Neural progenitor cell (in vitro differentiated cells): ENCODE results near the gene GAS2L1. TPM values are rescaled to one million over a fixed set of nuclear protein-coding genes. Genes with fewer than 3 reads are reported as not detected.

Experiments used
- DNase-seq: peaks from one replicate; pipeline ENCODE4 v3.0.0-alpha.2; 2016; ENCODE audit warnings: low spot score
- H2AFZ ChIP-seq: fragments of 200-600 bp; sonication (generic); replicated peaks from 2 replicates; pipeline ENCODE4 v1.6.1; 2016; ENCODE audit warnings: antibody characterized with exemption
- H3F3A ChIP-seq: fragments of 200-600 bp; sonication (generic); 2 replicates; pipeline ENCODE4 v1.6.1; 2016; ENCODE audit warnings: antibody characterized with exemption, low read depth
- H3K27ac ChIP-seq: fragments of 200-600 bp; sonication (generic); 2 replicates; pipeline ENCODE4 v1.5.1; 2016; ENCODE audit warnings: mild to moderate bottlenecking
- H3K27me3 ChIP-seq: fragments of 200-600 bp; sonication (generic); 2 replicates; pipeline ENCODE4 v1.6.1; 2016; ENCODE audit warnings: mild to moderate bottlenecking, moderate library complexity
- H3K36me3 ChIP-seq: fragments of 200-600 bp; sonication (generic); 2 replicates; pipeline ENCODE4 v1.5.1; 2016
- H3K4me1 ChIP-seq: fragments of 200-600 bp; sonication (generic); 2 replicates; pipeline ENCODE4 v1.6.1; 2016; ENCODE audit warnings: mixed run types
- H3K4me2 ChIP-seq: fragments of 200-600 bp; sonication (generic); 2 replicates; pipeline ENCODE4 v1.6.1; 2016
- H3K4me3 ChIP-seq: fragments of 200-600 bp; sonication (generic); 2 replicates; pipeline ENCODE4 v1.5.1; 2016
- H3K79me2 ChIP-seq: fragments of 200-600 bp; sonication (generic); 2 replicates; pipeline ENCODE4 v1.6.1; 2016; ENCODE audit warnings: low read depth
- H3K9ac ChIP-seq: fragments of 200-600 bp; sonication (generic); 2 replicates; pipeline ENCODE4 v1.6.1; 2016
- H3K9me3 ChIP-seq: fragments of 200-600 bp; sonication (generic); 2 replicates; pipeline ENCODE4 v1.5.1; 2016; ENCODE audit warnings: low read depth
- H4K20me1 ChIP-seq: fragments of 200-600 bp; sonication (generic); 2 replicates; pipeline ENCODE4 v1.6.1; 2016; ENCODE audit warnings: low read depth
- H3K27ac Mint-ChIP-seq: 3 replicates; pipeline ENCODE4 v1.8.0; 2021; ENCODE audit warnings: mixed read lengths
- H3K27me3 Mint-ChIP-seq: 2 replicates; pipeline ENCODE4 v1.8.0; 2022; ENCODE audit warnings: low read depth, mild to moderate bottlenecking, inconsistent platforms, moderate library complexity, mixed read lengths; ENCODE audit not compliant: insufficient read depth
- H3K36me3 Mint-ChIP-seq: 3 replicates; pipeline ENCODE4 v1.8.0; 2021; ENCODE audit warnings: mixed read lengths
- H3K4me1 Mint-ChIP-seq: 3 replicates; pipeline ENCODE4 v1.8.0; 2021; ENCODE audit warnings: mixed read lengths
- H3K4me3 Mint-ChIP-seq: 3 replicates; pipeline ENCODE4 v1.8.0; 2021; ENCODE audit warnings: mild to moderate bottlenecking, moderate library complexity, mixed read lengths
- H3K9me3 Mint-ChIP-seq: 3 replicates; pipeline ENCODE4 v1.8.0; 2020; ENCODE audit warnings: mixed read lengths
- EZH2 ChIP-seq: fragments of 200-600 bp; sonication (generic); IDR thresholded peaks from 2 replicates; pipeline ENCODE4 v1.6.1; 2017; ENCODE audit warnings: antibody characterized with exemption, mild to moderate bottlenecking, moderate library complexity
- EZH2phosphoT487 ChIP-seq: fragments of 200-600 bp; sonication (generic); IDR thresholded peaks from 2 replicates; pipeline ENCODE4 v1.6.1; 2017; ENCODE audit warnings: antibody characterized with exemption
- total RNA-seq: library from RNA; depleted of rRNA; stranded (reverse); fragments of >200 nt; gene quantifications from 2 replicates; pipeline ENCODE4 v1.2.3, GENCODE V29; 2015; ENCODE audit warnings: low replicate concordance
- TF ChIP-seq, protein P1 (sequence below): fragments of 200-600 bp; sonication (generic); IDR thresholded peaks from 2 replicates; pipeline ENCODE4 v1.5.1; 2017; ENCODE audit warnings: antibody characterized with exemption, mild to moderate bottlenecking

Gene GAS2L1
- total RNA-seq, 1 donor from 2014 or later = 0.95 TPM

DNA sequence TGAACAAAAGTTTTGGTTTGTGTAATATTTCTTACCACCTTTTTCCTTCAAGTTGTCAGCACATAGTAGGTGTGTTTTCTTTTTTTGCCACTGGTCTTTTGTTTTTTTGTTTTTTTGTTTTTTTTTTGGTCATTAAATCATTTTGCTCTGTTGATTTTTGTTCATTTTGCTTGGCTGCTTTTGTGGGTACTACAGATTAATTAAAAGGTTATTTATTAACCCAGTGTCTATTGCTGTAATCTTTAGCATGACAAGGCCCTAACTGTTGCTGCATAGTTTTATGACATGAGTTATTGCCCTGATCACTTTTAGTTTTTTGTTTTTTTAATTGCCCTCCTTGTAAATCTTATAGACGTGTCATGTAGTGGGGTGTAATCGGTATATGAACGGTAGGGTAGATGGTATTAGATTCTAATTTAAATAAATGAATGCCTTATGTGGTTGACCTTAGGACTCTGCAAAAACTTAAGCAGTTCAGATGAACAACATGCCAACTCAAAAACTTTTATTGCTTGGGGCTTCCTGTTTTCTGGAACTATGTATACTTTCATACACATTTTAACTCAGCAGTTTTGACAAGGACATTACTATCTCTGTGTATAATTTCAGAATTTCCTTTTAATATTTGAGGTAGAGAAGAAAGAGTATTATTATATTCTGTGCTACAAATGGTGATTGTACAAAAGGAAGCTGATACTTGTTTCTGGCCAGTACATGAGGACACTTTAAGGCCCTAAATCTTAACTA is 30.5 kb upstream of the GAS2L1 start:
- peaks cover 99% of the 10 kb centered on the region for H4K20me1 ChIP-seq
- H3K9me3 ChIP-seq = no peaks in the 10 kb centered on the region
- H3K36me3 ChIP-seq = peaks cover 46% of the 10 kb centered on the region
- peaks cover 61% of the 10 kb centered on the region for H3K36me3 Mint-ChIP-seq
- DNase-seq = no peak
- H3K27me3 ChIP-seq = no peaks in the 10 kb centered on the region
- H3F3A ChIP-seq = peaks cover 24% of the 10 kb centered on the region
- no peak overlapping the region for H3K9ac ChIP-seq
- no peak overlapping the region for H3K4me3 ChIP-seq
- H3K4me2 ChIP-seq = no peak overlapping the region
- no peaks in the 10 kb centered on the region for H3K9me3 Mint-ChIP-seq
- peaks cover 21% of the 10 kb centered on the region for H3K4me1 ChIP-seq
- no peak overlapping the region for H3K4me3 Mint-ChIP-seq
- peaks cover 24% of the 10 kb centered on the region for H3K4me1 Mint-ChIP-seq
- H2AFZ ChIP-seq = no peak overlapping the region
- no peak for TF ChIP-seq EZH2phosphoT487
- TF ChIP-seq, protein P1, sequence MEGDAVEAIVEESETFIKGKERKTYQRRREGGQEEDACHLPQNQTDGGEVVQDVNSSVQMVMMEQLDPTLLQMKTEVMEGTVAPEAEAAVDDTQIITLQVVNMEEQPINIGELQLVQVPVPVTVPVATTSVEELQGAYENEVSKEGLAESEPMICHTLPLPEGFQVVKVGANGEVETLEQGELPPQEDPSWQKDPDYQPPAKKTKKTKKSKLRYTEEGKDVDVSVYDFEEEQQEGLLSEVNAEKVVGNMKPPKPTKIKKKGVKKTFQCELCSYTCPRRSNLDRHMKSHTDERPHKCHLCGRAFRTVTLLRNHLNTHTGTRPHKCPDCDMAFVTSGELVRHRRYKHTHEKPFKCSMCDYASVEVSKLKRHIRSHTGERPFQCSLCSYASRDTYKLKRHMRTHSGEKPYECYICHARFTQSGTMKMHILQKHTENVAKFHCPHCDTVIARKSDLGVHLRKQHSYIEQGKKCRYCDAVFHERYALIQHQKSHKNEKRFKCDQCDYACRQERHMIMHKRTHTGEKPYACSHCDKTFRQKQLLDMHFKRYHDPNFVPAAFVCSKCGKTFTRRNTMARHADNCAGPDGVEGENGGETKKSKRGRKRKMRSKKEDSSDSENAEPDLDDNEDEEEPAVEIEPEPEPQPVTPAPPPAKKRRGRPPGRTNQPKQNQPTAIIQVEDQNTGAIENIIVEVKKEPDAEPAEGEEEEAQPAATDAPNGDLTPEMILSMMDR = no peak
- TF ChIP-seq EZH2 = no peak
- peaks cover 2% of the 10 kb centered on the region for H3K27me3 Mint-ChIP-seq
- peaks cover 99% of the 10 kb centered on the region for H3K79me2 ChIP-seq
- H3K27ac Mint-ChIP-seq = no peak overlapping the region
- H3K27ac ChIP-seq = no peak overlapping the region

- Histone ChIP-seq H4K20me1 (peaks cover 92% of the 10 kb centered on the region), H3K36me3 (peaks cover 50% of the 10 kb centered on the region), H2AFZ (no peak overlapping the region), H3F3A (peaks cover 26% of the 10 kb centered on the region), H3K9ac (no peak overlapping the region), H3K9me3 (no peaks in the 10 kb centered on the region), H3K4me3 (no peak overlapping the region), H3K4me1 (peaks cover 5% of the 10 kb centered on the region), H3K27me3 (no peaks in the 10 kb centered on the region), H3K79me2 (peaks cover 99% of the 10 kb centered on the region), H3K27ac (no peak overlapping the region), H3K4me2 (no peak overlapping the region)
- Mint-ChIP-seq H3K27ac (no peak overlapping the region), H3K36me3 (peaks cover 63% of the 10 kb centered on the region), H3K4me3 (no peak overlapping the region), H3K9me3 (no peaks in the 10 kb centered on the region), H3K27me3 (peaks cover 2% of the 10 kb centered on the region), H3K4me1 (peaks cover 9% of the 10 kb centered on the region)
- no peak for DNase-seq
- TF ChIP-seq, protein P1 = no peak
- TF ChIP-seq EZH2 (no peak), EZH2phosphoT487 (no peak)
Measured at GRCh38 chr22:29277927-29278326, 28.5 kb upstream of the GAS2L1 start.

DNA sequence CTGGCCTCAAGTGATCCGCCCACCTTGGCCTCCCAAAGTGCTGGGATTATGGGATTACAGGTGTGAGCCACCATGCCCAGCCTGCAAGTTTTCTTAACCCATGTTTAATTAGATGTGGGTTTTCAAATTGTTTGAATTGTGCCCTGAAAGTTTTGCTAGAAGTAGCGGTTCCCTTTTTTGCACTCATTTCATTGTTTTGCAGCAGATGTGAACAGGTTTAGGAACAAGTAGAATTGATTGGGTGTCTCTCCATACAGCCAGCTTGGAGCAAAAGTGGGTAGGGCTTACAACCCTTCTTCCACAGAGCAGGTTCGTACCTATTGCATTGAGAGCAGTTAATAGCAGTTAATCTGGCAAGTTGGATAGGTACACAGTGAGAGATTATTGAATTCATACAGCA is 22.3 kb upstream of the GAS2L1 start:
- H3K27me3 ChIP-seq = no peaks in the 10 kb centered on the region
- no peak overlapping the region for H3K27ac ChIP-seq
- H3K4me3 ChIP-seq = no peak overlapping the region
- TF ChIP-seq EZH2 = no peak
- no peak for TF ChIP-seq EZH2phosphoT487
- TF ChIP-seq, protein P1 = no peak
- Mint-ChIP-seq H3K27me3 (no peaks in the 10 kb centered on the region), H3K27ac (no peak overlapping the region), H3K4me1 (no peaks in the 10 kb centered on the region), H3K36me3 (peaks cover 50% of the 10 kb centered on the region), H3K4me3 (no peak overlapping the region), H3K9me3 (no peaks in the 10 kb centered on the region)
- H3K9me3 ChIP-seq = no peaks in the 10 kb centered on the region
- H2AFZ ChIP-seq = no peak overlapping the region
- no peak for DNase-seq
- no peak overlapping the region for H3K4me2 ChIP-seq
- peaks cover 92% of the 10 kb centered on the region for H4K20me1 ChIP-seq
- H3F3A ChIP-seq = peaks cover 32% of the 10 kb centered on the region
- H3K79me2 ChIP-seq = peaks cover 99% of the 10 kb centered on the region
- H3K4me1 ChIP-seq = no peaks in the 10 kb centered on the region
- no peak overlapping the region for H3K9ac ChIP-seq
- peaks cover 30% of the 10 kb centered on the region for H3K36me3 ChIP-seq
